ENCODE data around the gene WDR27.
"Not testable (repeated sequence)": the region's sequence is repeated elsewhere in the genome, so short reads cannot be mapped to it uniquely, and the experiment has no call there.

WDR27 gene

DNA sequence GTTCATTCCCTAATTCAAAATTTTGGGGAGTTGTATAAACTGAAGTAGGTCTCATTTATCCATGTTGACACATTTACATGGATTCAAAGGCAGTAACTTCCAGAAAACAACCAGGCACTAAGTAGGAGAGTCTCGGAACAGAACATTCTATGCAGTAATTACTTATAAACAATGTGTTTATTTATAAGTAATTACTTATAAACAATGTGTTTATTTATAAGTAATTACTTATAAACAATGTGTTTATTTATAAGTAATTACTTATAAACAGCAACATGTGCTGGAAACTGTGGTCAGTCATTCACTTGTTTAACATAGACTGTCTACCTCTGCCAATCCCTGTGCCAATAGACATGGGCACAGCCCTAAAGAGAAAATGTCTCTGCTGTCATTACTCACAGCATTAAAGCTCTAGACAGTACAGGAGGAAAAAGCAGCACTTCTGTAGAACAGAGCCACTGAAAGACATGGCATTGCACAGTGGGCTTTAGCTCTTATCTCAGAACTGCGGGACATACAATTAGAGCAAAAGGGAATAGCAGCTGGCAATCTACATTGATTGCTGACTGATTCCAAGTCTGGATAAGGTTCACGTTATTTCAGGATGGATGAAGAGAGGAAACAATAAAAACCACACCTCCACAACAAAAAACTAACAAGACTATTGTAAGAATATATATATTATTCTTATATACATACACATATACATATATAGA is 188.2 kb downstream of the WDR27 start:
- Histone ChIP-seq H3K36me3 (ENCODE audit: insufficient read depth, low read length) (no peaks in the 10 kb centered on the region), H3K27me3 (ENCODE audit: insufficient read depth, low read length, poor library complexity) (no peaks in the 10 kb centered on the region), H3K9me3 (ENCODE audit: insufficient read depth, low read length, severe bottlenecking) (peaks cover 5% of the 10 kb centered on the region), H3K27ac (ENCODE audit: low read length) (no peak overlapping the region), H3K9ac (ENCODE audit: low read depth, low read length) (no peak overlapping the region), H3K4me2 (ENCODE audit: insufficient read depth, low read length) (no peak overlapping the region), H4K20me1 (ENCODE audit: insufficient read depth, low read length) (no peaks in the 10 kb centered on the region), H3K79me2 (ENCODE audit: insufficient read depth, low read length) (no peaks in the 10 kb centered on the region), H3K4me1 (ENCODE audit: insufficient read depth, low read length) (no peaks in the 10 kb centered on the region), H2AFZ (ENCODE audit: low read depth, low read length) (no peak overlapping the region), H3K4me3 (ENCODE audit: low read depth in 1 of 2, low read length in 2 of 2) (no peak overlapping the region)
- TF ChIP-seq, protein P1, sequence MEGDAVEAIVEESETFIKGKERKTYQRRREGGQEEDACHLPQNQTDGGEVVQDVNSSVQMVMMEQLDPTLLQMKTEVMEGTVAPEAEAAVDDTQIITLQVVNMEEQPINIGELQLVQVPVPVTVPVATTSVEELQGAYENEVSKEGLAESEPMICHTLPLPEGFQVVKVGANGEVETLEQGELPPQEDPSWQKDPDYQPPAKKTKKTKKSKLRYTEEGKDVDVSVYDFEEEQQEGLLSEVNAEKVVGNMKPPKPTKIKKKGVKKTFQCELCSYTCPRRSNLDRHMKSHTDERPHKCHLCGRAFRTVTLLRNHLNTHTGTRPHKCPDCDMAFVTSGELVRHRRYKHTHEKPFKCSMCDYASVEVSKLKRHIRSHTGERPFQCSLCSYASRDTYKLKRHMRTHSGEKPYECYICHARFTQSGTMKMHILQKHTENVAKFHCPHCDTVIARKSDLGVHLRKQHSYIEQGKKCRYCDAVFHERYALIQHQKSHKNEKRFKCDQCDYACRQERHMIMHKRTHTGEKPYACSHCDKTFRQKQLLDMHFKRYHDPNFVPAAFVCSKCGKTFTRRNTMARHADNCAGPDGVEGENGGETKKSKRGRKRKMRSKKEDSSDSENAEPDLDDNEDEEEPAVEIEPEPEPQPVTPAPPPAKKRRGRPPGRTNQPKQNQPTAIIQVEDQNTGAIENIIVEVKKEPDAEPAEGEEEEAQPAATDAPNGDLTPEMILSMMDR (IDR thresholded peaks at IDR 0.05; ENCODE audit: borderline replicate concordance, extremely low read depth, low read length, poor library complexity, severe bottlenecking): no peak
- TF ChIP-seq EZH2 (IDR thresholded peaks at IDR 0.05; ENCODE audit: borderline replicate concordance, low read depth, low read length, severe bottlenecking): no peak
- ATAC-seq (ENCODE audit: insufficient read depth, low read depth) (no peak), DNase-seq (no peak)

DNA sequence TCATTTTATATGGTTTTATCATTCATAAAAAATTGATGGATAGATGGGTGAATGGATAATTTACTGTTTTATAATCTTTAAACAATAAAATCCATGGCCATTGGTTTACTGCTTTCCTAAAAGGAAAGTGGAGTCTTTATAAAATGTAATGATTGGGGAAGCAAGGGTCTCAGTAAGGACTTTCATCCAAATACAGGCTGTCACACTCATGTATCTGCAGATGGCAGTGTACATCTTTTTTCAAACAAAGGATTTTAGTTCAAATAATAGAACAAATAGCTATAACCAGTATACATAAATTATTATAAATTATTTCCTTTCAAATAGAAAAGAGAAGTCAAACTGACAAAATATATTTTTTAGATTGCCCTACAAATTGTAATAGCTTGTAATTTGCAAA is 190.0 kb downstream of the WDR27 start:
- H3K27me3 ChIP-seq (ENCODE audit: insufficient read depth, low read length, poor library complexity); H2AFZ ChIP-seq (ENCODE audit: low read depth, low read length); ATAC-seq (ENCODE audit: insufficient read depth, low read depth); H3K79me2 ChIP-seq (ENCODE audit: insufficient read depth, low read length); H4K20me1 ChIP-seq (ENCODE audit: insufficient read depth, low read length); H3K4me3 ChIP-seq (ENCODE audit: low read depth in 1 of 2, low read length in 2 of 2); H3K27ac ChIP-seq (ENCODE audit: low read length); H3K4me1 ChIP-seq (ENCODE audit: insufficient read depth, low read length); H3K9ac ChIP-seq (ENCODE audit: low read depth, low read length); H3K9me3 ChIP-seq (ENCODE audit: insufficient read depth, low read length, severe bottlenecking); H3K36me3 ChIP-seq (ENCODE audit: insufficient read depth, low read length); DNase-seq; H3K4me2 ChIP-seq (ENCODE audit: insufficient read depth, low read length): not testable (repeated sequence)

DNA sequence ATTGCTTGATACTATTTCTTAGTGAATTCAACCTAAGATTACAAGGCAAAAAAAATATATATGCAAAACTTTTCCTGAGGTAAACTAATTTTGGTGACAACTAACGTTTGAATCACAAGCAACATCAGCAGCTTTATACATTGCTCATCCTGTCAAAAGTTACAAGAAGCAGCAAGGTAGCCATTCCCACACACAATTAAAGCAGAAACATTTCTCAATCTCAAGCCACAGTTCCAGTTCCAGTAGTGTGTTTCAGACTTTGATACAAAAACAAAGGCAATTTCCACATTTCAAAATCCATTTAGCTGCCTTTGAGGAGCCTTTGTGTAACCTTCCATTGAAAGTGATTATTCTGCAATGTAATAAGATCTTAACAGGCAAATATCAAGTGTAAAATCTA is 191.0 kb downstream of the WDR27 start:
- TF ChIP-seq, protein P1 (IDR thresholded peaks at IDR 0.05; ENCODE audit: borderline replicate concordance, extremely low read depth, low read length, poor library complexity, severe bottlenecking): no peak
- TF ChIP-seq EZH2 (IDR thresholded peaks at IDR 0.05; ENCODE audit: borderline replicate concordance, low read depth, low read length, severe bottlenecking): no peak
- DNase-seq (no peak), ATAC-seq (ENCODE audit: insufficient read depth, low read depth) (no peak)
- H4K20me1 ChIP-seq (ENCODE audit: insufficient read depth, low read length): no peaks in the 10 kb centered on the region
- no peak overlapping the region for H2AFZ ChIP-seq (ENCODE audit: low read depth, low read length)
- H3K9ac ChIP-seq (ENCODE audit: low read depth, low read length): no peak overlapping the region
- H3K27me3 ChIP-seq (ENCODE audit: insufficient read depth, low read length, poor library complexity): no peaks in the 10 kb centered on the region
- H3K36me3 ChIP-seq (ENCODE audit: insufficient read depth, low read length): no peaks in the 10 kb centered on the region
- H3K4me1 ChIP-seq (ENCODE audit: insufficient read depth, low read length): no peaks in the 10 kb centered on the region
- no peaks in the 10 kb centered on the region for H3K79me2 ChIP-seq (ENCODE audit: insufficient read depth, low read length)
- no peak overlapping the region for H3K4me2 ChIP-seq (ENCODE audit: insufficient read depth, low read length)
- no peak overlapping the region for H3K4me3 ChIP-seq (ENCODE audit: low read depth in 1 of 2, low read length in 2 of 2)
- no peaks in the 10 kb centered on the region for H3K9me3 ChIP-seq (ENCODE audit: insufficient read depth, low read length, severe bottlenecking)
- H3K27ac ChIP-seq (ENCODE audit: low read length): no peak overlapping the region

DNA sequence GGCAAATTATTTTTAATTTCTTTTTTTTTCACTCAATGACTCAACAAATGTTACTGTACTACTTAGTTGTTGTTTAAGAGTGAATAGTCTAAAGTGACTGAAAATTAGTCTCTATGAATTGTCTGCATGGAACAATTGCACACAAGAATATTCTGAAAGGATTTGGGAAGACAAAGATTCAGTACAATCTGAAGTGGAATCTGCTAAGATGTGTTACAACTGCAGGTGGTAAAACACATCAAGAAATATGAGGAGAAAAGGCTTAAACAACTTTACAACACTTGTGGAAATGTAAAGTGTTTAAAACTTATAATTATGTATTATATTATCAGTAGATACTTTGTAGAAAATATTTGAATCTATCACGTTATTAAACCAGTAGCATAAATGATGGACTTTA is 193.4 kb downstream of the WDR27 start:
- Histone ChIP-seq H3K4me1 (ENCODE audit: insufficient read depth, low read length) (no peaks in the 10 kb centered on the region), H3K27me3 (ENCODE audit: insufficient read depth, low read length, poor library complexity) (no peaks in the 10 kb centered on the region), H3K4me2 (ENCODE audit: insufficient read depth, low read length) (no peak overlapping the region), H3K27ac (ENCODE audit: low read length) (no peak overlapping the region), H4K20me1 (ENCODE audit: insufficient read depth, low read length) (no peaks in the 10 kb centered on the region), H3K36me3 (ENCODE audit: insufficient read depth, low read length) (no peaks in the 10 kb centered on the region), H3K9me3 (ENCODE audit: insufficient read depth, low read length, severe bottlenecking) (no peaks in the 10 kb centered on the region), H3K4me3 (ENCODE audit: low read depth in 1 of 2, low read length in 2 of 2) (no peak overlapping the region), H3K79me2 (ENCODE audit: insufficient read depth, low read length) (no peaks in the 10 kb centered on the region), H2AFZ (ENCODE audit: low read depth, low read length) (no peak overlapping the region), H3K9ac (ENCODE audit: low read depth, low read length) (no peak overlapping the region)
- TF ChIP-seq, protein P1 (IDR thresholded peaks at IDR 0.05; ENCODE audit: borderline replicate concordance, extremely low read depth, low read length, poor library complexity, severe bottlenecking): no peak
- TF ChIP-seq EZH2 (IDR thresholded peaks at IDR 0.05; ENCODE audit: borderline replicate concordance, low read depth, low read length, severe bottlenecking): no peak
- DNase-seq (no peak), ATAC-seq (ENCODE audit: insufficient read depth, low read depth) (no peak)

Measured in DND-41 (cell line).